OCI-LY7 (cell line): ENCODE data around the gene CISTR.

ENCODE experiments used
- EZH2phosphoT487 ChIP-seq: fragments of 200-600 bp; sonication (generic); IDR thresholded peaks from 2 replicates; pipeline ENCODE4 v1.6.1; 2018; ENCODE audit warnings: low read depth, borderline replicate concordance, mild to moderate bottlenecking, mixed run types, antibody characterized with exemption, low read length, moderate library complexity, mixed read lengths
- TF ChIP-seq, protein P1 (sequence below): fragments of 200-600 bp; sonication (generic); conservative IDR thresholded peaks from 2 replicates; pipeline ENCODE4 v1.5.1; 2014; ENCODE audit warnings: mild to moderate bottlenecking, antibody characterized with exemption, low read length, moderate library complexity, mixed read lengths

GRCh38 chr12:53750812-53751335 is 905 bp downstream of the CISTR start:
- TF ChIP-seq, protein P1, sequence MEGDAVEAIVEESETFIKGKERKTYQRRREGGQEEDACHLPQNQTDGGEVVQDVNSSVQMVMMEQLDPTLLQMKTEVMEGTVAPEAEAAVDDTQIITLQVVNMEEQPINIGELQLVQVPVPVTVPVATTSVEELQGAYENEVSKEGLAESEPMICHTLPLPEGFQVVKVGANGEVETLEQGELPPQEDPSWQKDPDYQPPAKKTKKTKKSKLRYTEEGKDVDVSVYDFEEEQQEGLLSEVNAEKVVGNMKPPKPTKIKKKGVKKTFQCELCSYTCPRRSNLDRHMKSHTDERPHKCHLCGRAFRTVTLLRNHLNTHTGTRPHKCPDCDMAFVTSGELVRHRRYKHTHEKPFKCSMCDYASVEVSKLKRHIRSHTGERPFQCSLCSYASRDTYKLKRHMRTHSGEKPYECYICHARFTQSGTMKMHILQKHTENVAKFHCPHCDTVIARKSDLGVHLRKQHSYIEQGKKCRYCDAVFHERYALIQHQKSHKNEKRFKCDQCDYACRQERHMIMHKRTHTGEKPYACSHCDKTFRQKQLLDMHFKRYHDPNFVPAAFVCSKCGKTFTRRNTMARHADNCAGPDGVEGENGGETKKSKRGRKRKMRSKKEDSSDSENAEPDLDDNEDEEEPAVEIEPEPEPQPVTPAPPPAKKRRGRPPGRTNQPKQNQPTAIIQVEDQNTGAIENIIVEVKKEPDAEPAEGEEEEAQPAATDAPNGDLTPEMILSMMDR = no peak
- no peak for TF ChIP-seq EZH2phosphoT487
